Nephron progenitor cell (in vitro differentiated cells): ENCODE results near the gene FGD5.

Experiments
- DNase-seq: peaks from one replicate; pipeline ENCODE4 v3.0.0; 2021
- H3K27ac Mint-ChIP-seq: 2 replicates; pipeline ENCODE4 v1.8.0; 2021; ENCODE audit warnings: mild to moderate bottlenecking, moderate library complexity, mixed read lengths
- H3K27me3 Mint-ChIP-seq: 2 replicates; pipeline ENCODE4 v1.8.0; 2021; ENCODE audit warnings: mild to moderate bottlenecking, low read depth, mixed read lengths; ENCODE audit not compliant: poor library complexity
- H3K36me3 Mint-ChIP-seq: 2 replicates; pipeline ENCODE4 v1.8.0; 2021; ENCODE audit warnings: low read depth, mixed read lengths
- H3K4me1 Mint-ChIP-seq: 2 replicates; pipeline ENCODE4 v1.8.0; 2021; ENCODE audit warnings: mixed read lengths
- H3K4me3 Mint-ChIP-seq: 2 replicates; pipeline ENCODE4 v1.8.0; 2021; ENCODE audit warnings: mild to moderate bottlenecking, moderate library complexity, mixed read lengths
- H3K9me3 Mint-ChIP-seq: 2 replicates; pipeline ENCODE4 v1.8.0; 2021; ENCODE audit warnings: mild to moderate bottlenecking, moderate library complexity, mixed read lengths
- TF ChIP-seq, protein P1 (sequence below): fragments of 200-600 bp; sonication (generic); IDR thresholded peaks from 2 replicates; pipeline ENCODE4 v1.5.0; 2021; ENCODE audit warnings: antibody characterized with exemption

FGD5 gene

DNA sequence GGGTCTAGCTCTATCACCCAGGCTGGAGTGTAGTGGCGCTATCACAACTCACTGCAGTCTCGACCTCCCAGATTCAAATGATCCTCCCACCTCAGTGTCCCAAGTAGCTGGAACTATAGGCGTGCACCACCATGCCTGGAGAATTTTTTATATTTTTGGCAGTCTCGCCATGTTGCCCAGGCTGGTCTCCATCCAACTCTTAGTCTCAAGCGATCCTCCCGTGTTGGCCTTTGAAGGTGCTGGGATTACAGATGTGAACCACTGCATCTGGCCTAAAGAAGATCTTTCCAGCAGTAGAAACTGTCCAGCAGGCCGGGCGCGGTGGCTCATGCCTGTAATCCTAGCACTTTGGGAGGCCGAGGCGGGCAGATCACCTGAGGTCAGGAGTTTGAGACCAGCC, 73.5 kb downstream of the FGD5 start:
- Mint-ChIP-seq H3K27ac (no peak overlapping the region), H3K9me3 (no peaks in the 10 kb centered on the region), H3K36me3 (no peaks in the 10 kb centered on the region), H3K4me1 (peaks cover 15% of the 10 kb centered on the region), H3K27me3 (peaks cover 31% of the 10 kb centered on the region), H3K4me3 (no peak overlapping the region)
- TF ChIP-seq, protein P1, sequence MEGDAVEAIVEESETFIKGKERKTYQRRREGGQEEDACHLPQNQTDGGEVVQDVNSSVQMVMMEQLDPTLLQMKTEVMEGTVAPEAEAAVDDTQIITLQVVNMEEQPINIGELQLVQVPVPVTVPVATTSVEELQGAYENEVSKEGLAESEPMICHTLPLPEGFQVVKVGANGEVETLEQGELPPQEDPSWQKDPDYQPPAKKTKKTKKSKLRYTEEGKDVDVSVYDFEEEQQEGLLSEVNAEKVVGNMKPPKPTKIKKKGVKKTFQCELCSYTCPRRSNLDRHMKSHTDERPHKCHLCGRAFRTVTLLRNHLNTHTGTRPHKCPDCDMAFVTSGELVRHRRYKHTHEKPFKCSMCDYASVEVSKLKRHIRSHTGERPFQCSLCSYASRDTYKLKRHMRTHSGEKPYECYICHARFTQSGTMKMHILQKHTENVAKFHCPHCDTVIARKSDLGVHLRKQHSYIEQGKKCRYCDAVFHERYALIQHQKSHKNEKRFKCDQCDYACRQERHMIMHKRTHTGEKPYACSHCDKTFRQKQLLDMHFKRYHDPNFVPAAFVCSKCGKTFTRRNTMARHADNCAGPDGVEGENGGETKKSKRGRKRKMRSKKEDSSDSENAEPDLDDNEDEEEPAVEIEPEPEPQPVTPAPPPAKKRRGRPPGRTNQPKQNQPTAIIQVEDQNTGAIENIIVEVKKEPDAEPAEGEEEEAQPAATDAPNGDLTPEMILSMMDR = no peak
- DNase-seq = no peak

DNA sequence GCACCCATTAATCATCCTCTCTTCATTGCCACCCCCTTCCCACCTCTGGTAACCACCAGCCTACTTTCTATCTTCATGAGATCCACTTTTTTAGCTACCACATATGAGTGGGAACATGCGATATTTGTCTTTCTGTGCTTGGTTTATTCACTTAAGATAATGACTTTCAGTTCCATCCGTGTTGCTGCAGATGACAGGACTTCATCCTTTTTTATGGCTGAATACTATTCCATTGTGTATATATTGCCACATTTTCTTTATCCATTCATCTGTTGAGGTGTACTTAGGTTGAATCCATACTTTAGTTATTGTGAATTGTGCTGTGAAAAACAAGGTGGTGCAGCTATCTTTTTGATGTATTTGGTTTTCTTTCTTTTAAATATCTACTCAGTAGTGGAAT, 75.3 kb downstream of the FGD5 start:
- Mint-ChIP-seq H3K4me1 (peaks cover 10% of the 10 kb centered on the region), H3K4me3 (no peak overlapping the region), H3K36me3 (no peaks in the 10 kb centered on the region), H3K9me3 (no peaks in the 10 kb centered on the region), H3K27me3 (peaks cover 33% of the 10 kb centered on the region), H3K27ac (no peak overlapping the region)
- no peak for DNase-seq
- TF ChIP-seq, protein P1 = no peak

DNA sequence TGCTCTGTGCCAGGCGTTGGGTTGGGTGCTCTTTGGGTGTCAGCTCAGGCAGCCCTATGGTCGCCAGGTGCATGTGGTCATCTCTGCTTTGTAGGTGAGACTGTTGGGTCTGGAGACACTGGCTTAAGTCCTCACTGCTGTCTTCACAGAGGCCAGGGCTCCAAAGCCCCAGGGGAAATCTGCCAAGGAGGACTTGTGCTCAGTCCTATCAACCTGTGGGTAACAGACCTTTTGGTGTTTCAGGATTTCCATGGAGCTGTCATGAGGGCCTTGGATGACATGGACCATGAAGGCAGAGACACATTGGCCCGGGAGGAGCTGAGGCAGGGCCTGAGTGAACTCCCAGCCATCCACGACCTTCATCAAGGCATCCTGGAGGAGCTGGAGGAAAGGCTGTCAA, 78.5 kb downstream of the FGD5 start:
- no peaks in the 10 kb centered on the region for H3K9me3 Mint-ChIP-seq
- no peak for DNase-seq
- peaks cover 13% of the 10 kb centered on the region for H3K27me3 Mint-ChIP-seq
- H3K4me3 Mint-ChIP-seq = no peak overlapping the region
- no peaks in the 10 kb centered on the region for H3K4me1 Mint-ChIP-seq
- H3K36me3 Mint-ChIP-seq = no peaks in the 10 kb centered on the region
- H3K27ac Mint-ChIP-seq = no peak overlapping the region
- TF ChIP-seq, protein P1 = no peak

DNA sequence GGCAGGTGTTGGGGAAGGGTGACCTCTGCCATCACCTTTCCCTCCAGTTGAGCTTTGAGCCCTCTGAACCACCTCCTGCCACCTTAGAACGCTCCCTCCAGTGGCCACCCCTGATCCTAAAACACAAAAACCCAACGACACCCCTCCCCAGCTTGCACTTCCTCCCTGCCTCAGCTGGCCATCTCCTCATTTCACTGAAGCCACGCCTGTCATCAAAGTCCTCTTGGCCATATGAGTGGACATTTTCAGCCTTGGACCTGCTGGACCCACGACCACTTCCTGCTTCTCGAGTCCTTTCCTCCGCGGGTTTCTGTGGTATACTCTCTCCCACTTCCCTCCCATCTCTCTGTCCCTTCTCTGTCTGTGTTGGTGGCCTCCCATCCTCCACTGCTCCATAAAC, 80.2 kb downstream of the FGD5 start:
- Mint-ChIP-seq H3K27me3 (peaks cover 12% of the 10 kb centered on the region), H3K4me1 (no peaks in the 10 kb centered on the region), H3K36me3 (no peaks in the 10 kb centered on the region), H3K9me3 (no peaks in the 10 kb centered on the region), H3K27ac (no peak overlapping the region), H3K4me3 (no peak overlapping the region)
- DNase-seq = no peak
- TF ChIP-seq, protein P1 = no peak

DNA sequence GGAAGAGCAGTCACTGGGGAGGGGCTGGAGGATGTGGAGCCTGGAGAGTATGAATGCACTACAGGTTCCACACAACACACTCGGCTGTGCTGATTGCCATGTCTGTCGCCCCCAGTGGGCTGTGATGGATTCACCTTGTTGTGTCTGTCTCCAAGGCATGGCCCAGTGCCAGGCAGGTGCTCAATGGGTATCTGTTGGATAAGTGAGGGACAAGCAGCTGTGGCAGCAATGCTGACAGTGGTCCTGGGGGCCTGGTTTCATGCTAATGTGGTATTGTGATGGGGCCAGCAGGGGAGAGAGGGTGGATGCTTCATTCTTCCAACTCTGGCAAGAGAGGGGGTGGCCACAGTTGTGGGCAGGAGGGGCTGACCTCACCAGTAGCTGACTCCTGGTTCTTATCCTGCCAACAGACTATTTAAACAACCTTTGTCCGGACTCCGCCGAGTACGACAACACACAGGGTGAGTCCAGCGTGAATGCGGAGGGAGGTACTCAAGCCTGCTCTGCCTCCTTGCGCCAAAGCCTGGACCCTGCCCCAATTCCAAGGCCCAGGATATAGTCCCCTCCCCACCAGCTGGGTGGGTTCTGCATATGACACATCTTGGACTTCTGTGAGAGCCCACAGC, 81.3 kb downstream of the FGD5 start:
- Mint-ChIP-seq H3K4me3 (no peak overlapping the region), H3K27me3 (peaks cover 12% of the 10 kb centered on the region), H3K27ac (no peak overlapping the region), H3K4me1 (no peaks in the 10 kb centered on the region), H3K36me3 (peaks cover 3% of the 10 kb centered on the region), H3K9me3 (peaks cover 10% of the 10 kb centered on the region)
- TF ChIP-seq, protein P1 = no peak
- DNase-seq = no peak
